Aorta (tissue), 5 donors: ENCODE results near the gene EPG5. TPM values are rescaled to one million over a fixed set of nuclear protein-coding genes. Genes with fewer than 3 reads are reported as not detected.

ENCODE experiments used
- ATAC-seq: fragments of 200-7000 bp; cut with Tn5 transposase; one replicate; pipeline ENCODE4 v1.9.1; 2022; ENCODE audit warnings: moderate library complexity; ENCODE audit not compliant: low FRiP score
- DNase-seq, 2 donors: peaks; one replicate each; pipeline ENCODE4 v3.0.0-alpha.2; 2020
- H3K27ac ChIP-seq, 2 donors: one replicate each; pipeline ENCODE4 v1.5.1; 2013; ENCODE audit warnings: low read length in 2 of 2, mild to moderate bottlenecking in 2 of 2, moderate library complexity in 2 of 2, control low read depth in 1 of 2, inconsistent platforms in 1 of 2, low read depth in 1 of 2
- H3K27me3 ChIP-seq, 2 donors: one replicate each; pipeline ENCODE4 v1.6.1; 2013; ENCODE audit warnings: control low read depth in 1 of 2, low read length in 1 of 2, mild to moderate bottlenecking in 1 of 2, moderate library complexity in 1 of 2; ENCODE audit not compliant: insufficient read depth in 2 of 2, control insufficient read depth in 1 of 2
- H3K36me3 ChIP-seq, 2 donors: one replicate each; pipeline ENCODE4 v1.6.1; 2013; ENCODE audit warnings: control low read depth in 1 of 2, low read length in 1 of 2, mild to moderate bottlenecking in 1 of 2; ENCODE audit not compliant: insufficient read depth in 2 of 2, control insufficient read depth in 1 of 2
- H3K4me1 ChIP-seq, 2 donors: one replicate each; pipeline ENCODE4 v1.6.1; 2013; ENCODE audit warnings: low read length in 2 of 2, control low read depth in 1 of 2, mild to moderate bottlenecking in 1 of 2, moderate library complexity in 1 of 2; ENCODE audit not compliant: insufficient read depth in 2 of 2, control insufficient read depth in 1 of 2
- H3K4me3 ChIP-seq, 2 donors: one replicate each; pipeline ENCODE4 v1.5.1; 2013; ENCODE audit warnings: low read length in 2 of 2, control low read depth in 1 of 2, mild to moderate bottlenecking in 1 of 2
- H3K9me3 ChIP-seq: one replicate; pipeline ENCODE4 v1.6.1; 2013; ENCODE audit warnings: mild to moderate bottlenecking, low read length; ENCODE audit not compliant: control insufficient read depth
- WGBS, 2 donors: extraction: QIAGEN DNeasy Blood & Tissue Kit; methylation state at CpG; one replicate each; pipeline ENCODE4 v1.1.7; 2013; 5-methylcytosine and 5-hydroxymethylcytosine counted together
- intact Hi-C, 2 donors: fragments of 100-400 bp; cut with DNase I; formaldehyde crosslinking; loops; one replicate each; pipeline versions ENCODE4 v1.14.2 to v1.15.0; 2022
- polyA plus RNA-seq, 2 donors: library from polyadenylated mRNA; stranded (reverse); fragments of 200-250 nt; gene quantifications; one replicate each; pipeline ENCODE4 v1.2.3, GENCODE V29; 2013
- total RNA-seq, 2 donors: library from RNA; stranded (reverse); fragmentation: NEBNext Ultra II Directional; extraction: Animal tissue kit (Norgen Biotek cat#: 25700); gene quantifications; one replicate each; pipeline ENCODE4 v1.2.1, GENCODE V29; 2021
- donor health status: healthy with polysubstance abuse.
- donor health status: Bipolar disorder and iron deficiency.
- donor health status: DM: no; HTN: no; CAD: no.
- donor health status: DM: no; HTN: no; CAD: no.
- donor health status: DM: yes; HTN: yes; CAD: no.

The EPG5 gene
- total and polyA plus RNA-seq, 4 donors: 2.5 to 37.3 (median 19.8) TPM

DNA sequence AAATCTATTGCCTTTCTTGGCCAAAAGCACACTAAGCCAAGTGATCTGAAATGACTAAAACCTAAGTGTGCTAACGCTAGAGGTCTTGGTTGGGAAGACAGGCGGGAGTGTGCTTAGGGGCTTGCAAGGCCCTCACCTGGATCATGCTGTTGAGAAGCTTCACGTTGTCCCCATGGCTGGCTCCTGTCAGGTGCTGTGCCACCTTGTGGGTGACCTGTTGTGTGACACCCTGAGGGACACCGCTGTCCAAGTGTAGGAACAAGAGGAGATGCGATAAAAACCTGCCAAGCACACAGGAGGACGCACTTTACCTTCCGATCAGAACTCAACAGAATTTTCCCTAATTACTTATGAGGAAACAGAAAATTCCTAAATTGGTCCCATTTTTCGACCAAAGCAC is 50.8 kb downstream of the EPG5 start:
- intact Hi-C loops: loop anchor here in 1 of 2 donors (10.0 kb wide), 1 partner anchor 48 kb away; the partner anchor contains the start of gene EPG5
- no peak overlapping the region for H3K4me3 ChIP-seq
- no peaks in the 10 kb centered on the region for H3K27me3 ChIP-seq
- 89 to 91% methylated on average over 8 of the region's 8 CpGs for WGBS, 2 donors
- H3K27ac ChIP-seq: no peak overlapping the region
- H3K9me3 ChIP-seq: no peaks in the 10 kb centered on the region
- H3K4me1 ChIP-seq: no peaks in the 10 kb centered on the region
- ATAC-seq (no peak), DNase-seq (no peak)
- H3K36me3 ChIP-seq: peaks cover 6 to 16% of the 10 kb centered on the region in 2 donors

DNA sequence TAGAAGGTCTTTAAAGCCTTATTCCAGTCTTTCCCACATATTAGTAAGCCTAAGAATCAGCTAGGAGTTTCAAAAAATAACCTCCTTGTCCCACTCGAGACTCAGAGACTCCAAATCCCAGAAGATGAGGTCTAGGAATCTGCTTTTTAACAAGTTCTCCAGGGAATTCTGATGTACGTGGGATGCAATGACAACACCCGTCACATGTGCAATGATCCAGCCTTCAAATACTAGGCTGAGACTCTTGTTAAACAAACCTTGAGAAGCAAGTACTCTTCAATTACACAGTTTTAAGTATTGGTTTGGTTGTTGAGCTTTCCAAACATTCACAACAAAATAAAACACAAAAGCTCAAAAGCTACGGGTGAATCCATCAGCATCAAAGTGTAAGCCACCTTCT is 53.9 kb downstream of the EPG5 start:
- intact Hi-C loops: loop anchor here in 1 of 2 donors (10.0 kb wide), 1 partner anchor 52 kb away; the partner anchor contains the start of gene EPG5
- Histone ChIP-seq H3K4me3 (no peak overlapping the region), H3K4me1 (no peaks in the 10 kb centered on the region), H3K27me3 (no peaks in the 10 kb centered on the region), H3K36me3 (peaks cover 6 to 20% of the 10 kb centered on the region in 2 donors), H3K9me3 (no peaks in the 10 kb centered on the region), H3K27ac (no peak overlapping the region)
- WGBS, 2 donors: 88% methylated on average over 4 of the region's 4 CpGs
- DNase-seq (no peak), ATAC-seq (no peak)

DNA sequence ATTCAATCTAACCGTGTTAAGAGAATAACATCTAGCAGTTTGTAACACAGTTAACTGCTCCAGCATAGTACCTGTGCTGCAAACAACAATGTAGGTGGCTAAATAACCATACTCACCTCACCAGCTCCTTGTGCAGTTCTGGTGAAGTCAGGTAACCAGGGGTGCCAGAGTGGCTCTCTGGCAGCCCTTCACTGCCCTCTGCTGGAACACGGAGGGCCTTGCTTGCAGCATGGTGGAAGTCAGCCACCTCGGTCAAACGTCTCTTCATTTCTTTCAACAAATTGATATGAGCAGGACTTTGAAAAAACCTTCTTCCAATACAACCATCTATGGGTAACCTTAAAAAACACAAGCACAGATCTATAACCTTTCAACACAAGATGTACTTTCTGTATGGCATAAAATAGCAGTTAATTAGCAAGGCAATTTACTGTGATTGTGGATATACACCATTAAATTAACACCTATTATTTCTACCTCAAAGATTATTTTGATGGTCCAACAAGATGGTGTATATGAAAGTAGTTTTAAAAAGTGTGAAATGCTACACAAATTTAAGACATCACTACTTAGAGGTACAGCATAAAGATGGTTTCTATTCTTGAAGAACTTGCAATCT is 56.6 kb downstream of the EPG5 start:
- Histone ChIP-seq H3K27ac (no peak overlapping the region), H3K36me3 (peaks cover 6 to 22% of the 10 kb centered on the region in 2 donors), H3K4me3 (no peak overlapping the region), H3K27me3 (no peaks in the 10 kb centered on the region), H3K9me3 (no peaks in the 10 kb centered on the region), H3K4me1 (no peaks in the 10 kb centered on the region)
- no peak for ATAC-seq
- WGBS, 2 donors: 39 to 40% methylated on average over 4 of the region's 4 CpGs
- intact Hi-C loops: loop anchor here in 1 of 2 donors (10.0 kb wide), 1 partner anchor 54 kb away; the partner anchor contains the start of gene EPG5
- DNase-seq: peak in 1 of 2 donors; percentile 61

DNA sequence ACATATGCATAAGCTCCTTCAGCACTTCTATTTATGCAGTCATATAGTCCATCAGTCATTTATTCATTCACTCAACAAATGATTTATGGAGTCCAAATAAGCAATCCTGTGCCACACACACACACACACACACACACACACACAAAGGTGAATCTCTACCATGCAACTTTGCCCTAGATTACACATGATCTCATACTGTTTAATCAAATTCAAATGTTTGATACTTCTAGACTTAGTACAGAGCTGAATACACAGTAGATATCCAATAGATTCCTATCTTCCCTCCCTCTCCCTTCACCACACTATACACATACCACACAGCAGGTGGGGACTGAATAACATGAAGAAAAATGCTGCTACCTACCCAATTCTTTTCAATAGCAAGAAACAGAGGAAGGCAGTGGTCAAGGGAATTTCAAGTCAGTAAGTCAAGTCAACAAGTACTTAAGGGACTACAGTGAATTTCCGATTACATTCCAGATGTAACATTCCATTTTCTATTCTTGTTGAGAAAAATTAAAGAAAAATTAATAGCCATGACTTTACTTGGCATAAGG is 65.4 kb downstream of the EPG5 start:
- H3K9me3 ChIP-seq: no peaks in the 10 kb centered on the region
- H3K36me3 ChIP-seq: peaks cover 9 to 15% of the 10 kb centered on the region in 2 donors
- intact Hi-C loops: no loop called here
- 90 to 96% methylated on average over 1 of the region's 1 CpG for WGBS, 2 donors
- DNase-seq: no peak
- no peaks in the 10 kb centered on the region for H3K27me3 ChIP-seq
- H3K4me3 ChIP-seq: no peak overlapping the region
- no peak for ATAC-seq
- H3K4me1 ChIP-seq: no peaks in the 10 kb centered on the region
- no peak overlapping the region for H3K27ac ChIP-seq

DNA sequence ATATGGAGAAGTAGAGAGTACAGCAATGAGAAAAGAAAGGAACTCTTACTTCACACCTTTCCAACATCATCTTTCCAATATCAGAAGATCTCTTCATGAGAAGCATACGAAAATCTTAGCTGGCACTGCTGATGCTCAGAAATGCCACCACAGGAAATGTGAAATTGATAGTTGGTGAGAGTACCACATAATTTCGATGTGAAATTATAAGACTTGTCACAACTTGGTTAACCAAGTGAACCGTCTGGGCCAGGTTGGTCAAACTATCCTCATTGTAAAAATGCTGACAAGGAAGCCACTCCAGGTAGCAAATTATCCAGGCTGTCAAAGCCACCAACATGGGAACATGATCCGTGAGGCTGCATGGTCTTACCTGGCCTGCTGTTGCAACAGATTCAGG is 66.5 kb downstream of the EPG5 start:
- intact Hi-C loops: no loop called here
- DNase-seq (no peak), ATAC-seq (no peak)
- no peaks in the 10 kb centered on the region for H3K27me3 ChIP-seq
- H3K27ac ChIP-seq: no peak overlapping the region
- H3K9me3 ChIP-seq: no peaks in the 10 kb centered on the region
- H3K36me3 ChIP-seq: peaks cover 12 to 13% of the 10 kb centered on the region in 2 donors
- H3K4me1 ChIP-seq: no peaks in the 10 kb centered on the region
- 85 to 93% methylated on average over 4 of the region's 4 CpGs for WGBS, 2 donors
- H3K4me3 ChIP-seq: no peak overlapping the region

DNA sequence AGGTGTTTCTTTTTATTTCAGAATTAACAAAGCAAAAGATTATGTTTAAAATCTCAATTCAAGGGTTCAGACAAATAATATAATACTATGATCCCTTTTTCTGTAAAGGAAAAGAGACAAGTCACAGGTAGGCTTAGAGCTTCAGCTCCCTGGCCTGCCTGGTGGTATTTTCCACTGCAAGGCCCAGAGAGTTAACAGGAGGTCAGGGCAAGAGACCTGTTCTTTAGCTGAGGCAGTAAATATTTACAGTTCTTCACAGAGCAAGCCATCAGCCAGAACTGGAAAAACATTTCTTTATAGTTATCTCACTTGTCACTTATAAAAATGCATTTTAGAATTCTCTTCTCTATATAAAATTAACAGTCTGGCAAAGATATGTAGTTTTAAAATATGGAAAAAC is 70.1 kb downstream of the EPG5 start:
- H3K4me1 ChIP-seq: no peaks in the 10 kb centered on the region
- H3K27me3 ChIP-seq: no peaks in the 10 kb centered on the region
- no peak for ATAC-seq
- H3K27ac ChIP-seq: no peak overlapping the region
- no peak overlapping the region for H3K4me3 ChIP-seq
- DNase-seq: no peak
- H3K9me3 ChIP-seq: no peaks in the 10 kb centered on the region
- peaks cover 11 to 13% of the 10 kb centered on the region in 2 donors for H3K36me3 ChIP-seq
- intact Hi-C loops: no loop called here

DNA sequence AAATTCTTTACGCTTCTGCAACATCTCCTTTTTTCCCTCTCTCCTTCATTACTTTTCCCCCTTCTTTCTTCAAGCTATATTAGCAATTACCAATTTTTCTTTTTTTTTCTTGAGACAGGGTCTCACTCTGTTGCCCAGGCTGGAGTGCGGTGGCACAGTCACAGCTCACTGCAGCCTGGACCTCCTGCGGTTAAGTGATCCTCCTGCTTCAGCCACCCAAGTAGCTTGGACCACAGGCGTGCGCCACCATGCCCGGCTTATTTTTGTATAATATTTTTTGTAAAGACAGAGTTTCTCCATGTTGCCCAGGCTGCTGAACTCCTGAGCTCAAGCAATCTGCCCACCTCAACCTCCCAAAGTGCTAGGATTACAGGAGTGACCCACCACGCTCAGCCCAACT is 70.7 kb downstream of the EPG5 start:
- Histone ChIP-seq H3K4me3 (no peak overlapping the region), H3K9me3 (no peaks in the 10 kb centered on the region), H3K4me1 (no peaks in the 10 kb centered on the region), H3K27me3 (no peaks in the 10 kb centered on the region), H3K27ac (no peak overlapping the region), H3K36me3 (peaks cover 12 to 13% of the 10 kb centered on the region in 2 donors)
- intact Hi-C loops: no loop called here
- 95% methylated on average over 7 of the region's 7 CpGs for WGBS, 2 donors
- DNase-seq: no peak
- no peak for ATAC-seq

DNA sequence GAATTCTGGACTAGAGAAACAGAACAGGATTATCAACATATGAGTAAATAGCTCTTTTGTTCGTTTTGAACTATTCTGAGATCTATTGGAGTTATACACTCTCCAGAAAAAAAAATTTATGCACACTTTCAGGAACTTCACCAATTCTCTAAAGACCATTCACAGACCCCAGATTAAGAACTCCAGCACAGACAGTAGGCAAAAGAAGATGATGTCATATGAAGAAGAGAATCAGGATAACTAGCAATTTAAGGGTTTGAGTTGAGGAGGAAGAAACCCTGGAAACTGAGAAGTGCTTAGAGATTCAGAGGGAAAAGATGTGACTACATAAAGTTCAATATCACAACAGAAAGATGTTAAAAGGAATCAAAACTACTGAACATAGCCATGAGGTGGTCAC is 71.8 kb downstream of the EPG5 start:
- Histone ChIP-seq H3K4me1 (no peaks in the 10 kb centered on the region), H3K27me3 (no peaks in the 10 kb centered on the region), H3K9me3 (no peaks in the 10 kb centered on the region), H3K4me3 (no peak overlapping the region), H3K36me3 (peaks cover 7 to 13% of the 10 kb centered on the region in 2 donors), H3K27ac (no peak overlapping the region)
- ATAC-seq (no peak), DNase-seq (no peak)
- 64 to 79% methylated on average over 1 of the region's 1 CpG for WGBS, 2 donors
- intact Hi-C loops: no loop called here

DNA sequence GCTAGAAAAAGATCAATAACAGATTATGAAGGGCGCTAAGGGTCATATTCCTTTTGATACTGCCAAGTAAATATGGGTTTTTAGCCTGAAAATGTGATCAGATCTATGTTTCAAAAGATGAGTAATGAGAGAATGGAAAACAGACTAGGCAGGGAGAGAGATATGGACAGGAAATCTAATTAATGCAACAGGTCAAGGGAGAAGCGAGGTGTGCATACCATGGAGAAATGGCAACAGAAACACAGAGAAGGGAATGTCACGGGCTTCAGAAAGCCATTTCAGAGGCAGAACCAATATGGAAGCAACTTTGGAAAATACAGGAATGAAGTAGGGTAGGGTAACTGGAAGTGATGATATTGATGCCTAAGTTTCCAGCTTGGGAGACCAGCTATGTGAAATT is 72.3 kb downstream of the EPG5 start:
- intact Hi-C loops: no loop called here
- no peak for ATAC-seq
- H3K4me1 ChIP-seq: no peaks in the 10 kb centered on the region
- WGBS, 2 donors: 66 to 79% methylated on average over 3 of the region's 3 CpGs
- no peak overlapping the region for H3K27ac ChIP-seq
- peaks cover 7 to 13% of the 10 kb centered on the region in 2 donors for H3K36me3 ChIP-seq
- H3K4me3 ChIP-seq: no peak overlapping the region
- no peak for DNase-seq
- no peaks in the 10 kb centered on the region for H3K27me3 ChIP-seq
- no peaks in the 10 kb centered on the region for H3K9me3 ChIP-seq
